OCI-LY1 (cell line): ENCODE results near the gene CYP11A1.

Experiments
- H2AFZ ChIP-seq: fragments of 200-600 bp; sonication (generic), shearing (Covaris generic); 2 replicates; pipeline ENCODE4 v1.6.0; 2014; ENCODE audit warnings: antibody characterized with exemption, mild to moderate bottlenecking, low read length
- H3F3A ChIP-seq: fragments of 200-600 bp; sonication (generic), shearing (Covaris generic); 2 replicates; pipeline ENCODE4 v1.6.0; 2014; ENCODE audit warnings: mild to moderate bottlenecking, antibody characterized with exemption, low read length, moderate library complexity; ENCODE audit not compliant: insufficient read depth
- H3K27ac ChIP-seq: fragments of 200-600 bp; sonication (generic); 2 replicates; pipeline ENCODE4 v1.5.1; 2014; ENCODE audit warnings: low read length, mixed run types, mild to moderate bottlenecking, low read depth; ENCODE audit not compliant: poor library complexity, severe bottlenecking
- H3K27me3 ChIP-seq: fragments of 200-600 bp; sonication (generic); 2 replicates; pipeline ENCODE4 v1.6.0; 2014; ENCODE audit warnings: antibody characterized with exemption, mild to moderate bottlenecking, low read length, moderate library complexity; ENCODE audit not compliant: insufficient read depth
- H3K36me3 ChIP-seq: fragments of 200-600 bp; sonication (generic); 2 replicates; pipeline ENCODE4 v1.6.1; 2014; ENCODE audit warnings: mild to moderate bottlenecking, antibody characterized with exemption, low read length, moderate library complexity, mixed read lengths; ENCODE audit not compliant: insufficient read depth
- H3K4me1 ChIP-seq: fragments of 200-600 bp; sonication (generic); 2 replicates; pipeline ENCODE4 v1.5.1; 2014; ENCODE audit warnings: mild to moderate bottlenecking, low read length, moderate library complexity; ENCODE audit not compliant: insufficient read depth, severe bottlenecking
- H3K4me2 ChIP-seq: fragments of 200-600 bp; sonication (generic), shearing (Covaris generic); 2 replicates; pipeline ENCODE4 v1.6.1; 2014; ENCODE audit warnings: low read length
- H3K4me3 ChIP-seq: fragments of 200-600 bp; sonication (generic); 2 replicates; pipeline ENCODE4 v1.5.1; 2014; ENCODE audit warnings: low read length, low read depth, mild to moderate bottlenecking, mixed read lengths; ENCODE audit not compliant: poor library complexity, severe bottlenecking
- H3K79me2 ChIP-seq: fragments of 200-600 bp; shearing (Covaris generic); 2 replicates; pipeline ENCODE4 v1.6.1; 2016; ENCODE audit warnings: mixed run types, low read length, mixed read lengths; ENCODE audit not compliant: insufficient read depth
- H3K9ac ChIP-seq: fragments of 200-600 bp; sonication (generic), shearing (Covaris generic); 2 replicates; pipeline ENCODE4 v1.6.1; 2014; ENCODE audit warnings: mild to moderate bottlenecking, low read length, mixed read lengths
- H3K9me2 ChIP-seq: fragments of 200-600 bp; sonication (generic), shearing (Covaris generic); 2 replicates; pipeline ENCODE4 v1.6.1; 2014; ENCODE audit warnings: low read depth, mild to moderate bottlenecking, low read length, mixed read lengths
- H3K9me3 ChIP-seq: fragments of 200-600 bp; shearing (Covaris generic); 2 replicates; pipeline ENCODE4 v1.6.1; 2014; ENCODE audit warnings: low read length, mixed read lengths
- H4K20me1 ChIP-seq: fragments of 200-600 bp; sonication (generic), shearing (Covaris generic); 2 replicates; pipeline ENCODE4 v1.6.0; 2016; ENCODE audit warnings: mild to moderate bottlenecking, low read length; ENCODE audit not compliant: insufficient read depth
- CTCF ChIP-seq: fragments of 200-600 bp; sonication (generic), shearing (Covaris generic); IDR thresholded peaks from 2 replicates; pipeline ENCODE4 v1.5.1; 2017; ENCODE audit warnings: mild to moderate bottlenecking, antibody characterized with exemption, low read length, moderate library complexity, mixed read lengths
- EZH2 ChIP-seq: fragments of 200-600 bp; sonication (generic), shearing (Covaris generic); IDR thresholded peaks from 2 replicates; pipeline ENCODE4 v1.8.0; 2017; ENCODE audit warnings: borderline replicate concordance, mixed run types, mild to moderate bottlenecking, antibody characterized with exemption, low read length, moderate library complexity, mixed read lengths

CYP11A1 gene

GRCh38 chr15:74352393-74352910 lies 15.0 kb downstream of the CYP11A1 start:
- H3K36me3 ChIP-seq: no peaks in the 10 kb centered on the region
- no peak overlapping the region for H3K27ac ChIP-seq
- H2AFZ ChIP-seq: no peak overlapping the region
- no peak overlapping the region for H3K4me2 ChIP-seq
- no peak for TF ChIP-seq CTCF
- no peak for TF ChIP-seq EZH2
- no peak overlapping the region for H3K9ac ChIP-seq
- no peaks in the 10 kb centered on the region for H3K79me2 ChIP-seq
- no peaks in the 10 kb centered on the region for H4K20me1 ChIP-seq
- no peaks in the 10 kb centered on the region for H3K9me2 ChIP-seq
- H3F3A ChIP-seq: no peaks in the 10 kb centered on the region
- no peaks in the 10 kb centered on the region; the same call in 1 of the 2 replicates for H3K27me3 ChIP-seq
- H3K4me3 ChIP-seq: no peak overlapping the region
- H3K4me1 ChIP-seq: no peaks in the 10 kb centered on the region
- no peaks in the 10 kb centered on the region for H3K9me3 ChIP-seq

- H3K36me3 ChIP-seq: no peaks in the 10 kb centered on the region
- H3K9me2 ChIP-seq: no peaks in the 10 kb centered on the region
- no peaks in the 10 kb centered on the region for H3F3A ChIP-seq
- no peaks in the 10 kb centered on the region for H3K79me2 ChIP-seq
- H3K9me3 ChIP-seq: no peaks in the 10 kb centered on the region
- no peak overlapping the region for H3K9ac ChIP-seq
- H3K27ac ChIP-seq: no peak overlapping the region
- no peaks in the 10 kb centered on the region for H4K20me1 ChIP-seq
- no peak overlapping the region for H3K4me2 ChIP-seq
- H3K4me3 ChIP-seq: no peak overlapping the region
- no peaks in the 10 kb centered on the region; the same call in 1 of the 2 replicates for H3K27me3 ChIP-seq
- no peaks in the 10 kb centered on the region for H3K4me1 ChIP-seq
- TF ChIP-seq CTCF (no peak), EZH2 (no peak)
- H2AFZ ChIP-seq: no peak overlapping the region
Observed at GRCh38 chr15:74351670-74352069, 15.8 kb downstream of the CYP11A1 start.

GRCh38 chr15:74350295-74351275 lies 16.9 kb downstream of the CYP11A1 start:
- Histone ChIP-seq H3K9me3 (no peaks in the 10 kb centered on the region), H3K4me2 (no peak overlapping the region), H3K4me3 (no peak overlapping the region), H3K36me3 (no peaks in the 10 kb centered on the region), H4K20me1 (no peaks in the 10 kb centered on the region), H3K4me1 (no peaks in the 10 kb centered on the region), H3K27me3 (no peaks in the 10 kb centered on the region; the same call in 1 of the 2 replicates), H3K27ac (no peak overlapping the region), H3K9me2 (no peaks in the 10 kb centered on the region), H3F3A (no peaks in the 10 kb centered on the region), H2AFZ (no peak overlapping the region), H3K9ac (no peak overlapping the region), H3K79me2 (no peaks in the 10 kb centered on the region)
- TF ChIP-seq EZH2 (no peak), CTCF (no peak)
